KOPT-K1 (cell line): ENCODE data around the gene UCHL3.
A peak's percentile ranks its signal among the peaks of the same experiment; 100 is the strongest.
"Not testable (repeated sequence)": the region's sequence is repeated elsewhere in the genome, so short reads cannot be mapped to it uniquely, and the experiment has no call there.

Experiments used
- H3K27ac ChIP-seq: fragments of 200-600 bp; sonication (generic); 2 replicates; pipeline ENCODE4 v1.5.1; 2016; ENCODE audit warnings: antibody characterized with exemption, mild to moderate bottlenecking, low read depth, low read length; ENCODE audit not compliant: poor library complexity, severe bottlenecking
- H3K36me3 ChIP-seq: fragments of 200-600 bp; sonication (generic); 2 replicates; pipeline ENCODE4 v1.5.1; 2017; ENCODE audit warnings: antibody characterized with exemption, mild to moderate bottlenecking, low read length, moderate library complexity; ENCODE audit not compliant: insufficient read depth
- H3K9me3 ChIP-seq: fragments of 200-600 bp; sonication (generic); 2 replicates; pipeline ENCODE4 v1.5.1; 2017; ENCODE audit warnings: antibody characterized with exemption, low read length, mild to moderate bottlenecking; ENCODE audit not compliant: insufficient read depth, poor library complexity, severe bottlenecking

Gene UCHL3

DNA sequence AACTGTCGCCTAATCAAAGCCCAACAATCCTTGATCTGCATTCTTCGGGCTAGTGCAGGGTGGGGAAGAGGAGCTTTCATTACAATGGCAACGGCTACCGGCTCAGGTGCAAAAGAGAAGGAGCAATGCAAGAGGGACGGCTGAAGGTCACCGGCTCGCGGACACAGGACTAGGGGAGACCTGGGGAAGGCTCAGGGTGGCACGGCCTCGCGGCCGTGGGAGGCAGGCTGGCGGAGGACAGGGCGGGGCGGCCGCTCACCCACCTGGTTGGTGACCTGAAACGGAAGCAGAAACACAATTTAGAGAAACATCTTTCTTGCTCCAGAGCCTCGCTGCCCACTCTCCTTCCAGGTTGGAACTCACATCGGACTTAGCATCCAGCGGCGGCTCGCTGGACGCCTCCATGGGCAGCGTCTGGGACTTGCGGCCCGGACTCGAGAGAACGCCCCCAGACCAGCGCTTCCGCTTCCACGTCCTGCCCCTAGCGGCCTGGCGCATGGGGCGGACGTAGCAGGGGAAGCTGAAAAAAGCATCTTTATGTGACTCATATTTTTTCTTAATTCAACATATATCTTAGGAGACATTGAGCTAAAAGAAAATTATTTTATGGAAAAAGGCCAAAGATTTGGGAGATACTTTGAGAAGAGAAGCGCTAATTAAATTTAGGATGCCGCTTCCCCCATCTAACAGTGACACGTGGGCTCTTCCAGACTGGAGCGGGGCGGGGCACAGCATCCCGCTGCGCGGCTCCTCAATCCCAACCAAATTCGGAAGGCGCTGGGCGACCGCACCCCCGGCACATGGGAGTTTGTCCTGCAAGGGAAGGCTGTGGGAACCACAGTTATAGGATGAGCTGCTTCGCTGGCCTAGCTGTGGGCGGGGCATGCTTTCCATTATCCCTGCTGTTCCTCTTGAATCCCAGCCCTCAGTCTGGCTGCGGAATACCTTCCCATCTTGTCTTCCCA, 11.9 kb upstream of the UCHL3 start, which contains the start of gene COMMD6:
TSS of gene COMMD6 (minus strand) at position 441 of the 965 bp plus-strand sequence. CDS start at position 405, 36 bp downstream.
- no peaks in the 10 kb centered on the region for H3K9me3 ChIP-seq
- H3K36me3 ChIP-seq = peaks cover 22% of the 10 kb centered on the region
- H3K27ac ChIP-seq = peak within 1 kb of the TSS; percentile 65

DNA sequence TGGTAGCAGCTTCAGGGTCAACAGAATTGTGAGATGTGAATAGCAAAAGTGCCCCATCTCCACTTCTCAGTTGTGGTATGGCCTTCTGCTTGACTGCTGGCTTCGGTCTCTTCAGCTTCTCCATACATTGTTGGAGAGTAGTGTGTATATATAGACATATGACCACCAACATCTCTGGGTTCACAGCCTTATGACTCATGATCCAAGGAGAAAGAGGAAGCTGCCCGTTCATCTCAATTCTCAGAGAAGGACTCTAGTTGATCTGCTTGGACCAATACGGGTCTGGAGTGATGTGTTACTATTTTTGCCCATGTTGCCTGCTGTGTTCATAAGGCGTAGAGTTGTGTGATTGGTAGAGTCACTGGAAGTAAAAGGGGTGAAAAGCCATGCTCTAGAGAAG, 8.3 kb upstream of the UCHL3 start:
- H3K27ac ChIP-seq = no peak overlapping the region
- H3K9me3 ChIP-seq = no peaks in the 10 kb centered on the region
- no peaks in the 10 kb centered on the region for H3K36me3 ChIP-seq

DNA sequence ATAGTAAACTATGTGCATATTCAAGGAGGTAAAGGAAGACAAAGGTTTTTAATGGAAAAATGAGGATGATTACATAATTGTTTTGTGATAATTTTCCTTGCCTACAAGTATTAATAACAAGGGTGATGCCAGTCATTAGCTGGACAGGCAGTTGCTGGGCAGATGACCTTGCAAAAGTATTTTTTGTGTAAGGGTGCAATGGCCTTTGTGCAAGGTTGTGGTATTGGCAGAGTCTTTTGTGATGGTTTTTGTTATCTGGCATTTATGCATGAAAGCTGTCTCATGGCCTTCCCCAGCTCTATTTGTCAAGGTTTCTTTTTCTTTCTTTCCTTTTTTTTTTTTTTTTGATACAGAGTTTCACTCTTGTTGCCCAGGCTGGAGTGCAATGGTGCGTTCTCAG, 7.6 kb upstream of the UCHL3 start:
- Histone ChIP-seq H3K9me3 (no peaks in the 10 kb centered on the region), H3K36me3 (no peaks in the 10 kb centered on the region), H3K27ac (no peak overlapping the region)

DNA sequence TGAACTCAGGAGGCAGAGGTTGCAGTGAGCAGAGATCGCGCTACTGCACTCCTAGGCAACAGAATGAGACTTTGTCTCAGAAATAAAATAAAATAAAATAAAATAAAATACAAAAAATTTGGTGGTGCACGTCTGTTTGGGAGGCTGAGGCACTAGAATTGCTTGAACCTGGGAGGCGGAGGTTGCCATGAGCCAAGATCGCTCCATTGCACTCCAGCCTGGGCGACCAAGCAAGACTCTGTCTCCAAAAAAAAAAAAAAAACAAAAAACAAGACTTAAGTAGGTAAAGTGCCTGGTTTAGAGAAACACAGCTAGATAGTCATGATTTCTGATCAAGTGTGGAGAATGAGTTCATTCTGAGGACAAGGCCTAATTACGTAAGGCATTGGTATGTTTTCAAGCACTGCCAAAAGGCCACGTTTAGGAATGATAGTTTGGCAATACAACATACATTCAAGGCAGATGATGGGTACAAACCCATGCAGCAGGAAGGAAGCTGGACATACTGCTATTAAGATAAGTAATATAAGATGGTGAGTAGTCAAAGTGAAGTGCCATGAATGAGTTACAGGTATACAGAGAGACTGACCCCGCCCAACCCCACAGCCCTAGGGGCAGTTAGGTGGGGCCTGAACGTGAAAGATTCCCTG, 4.8 kb upstream of the UCHL3 start:
- Histone ChIP-seq H3K27ac (no peak overlapping the region), H3K36me3 (no peaks in the 10 kb centered on the region), H3K9me3 (no peaks in the 10 kb centered on the region)

DNA sequence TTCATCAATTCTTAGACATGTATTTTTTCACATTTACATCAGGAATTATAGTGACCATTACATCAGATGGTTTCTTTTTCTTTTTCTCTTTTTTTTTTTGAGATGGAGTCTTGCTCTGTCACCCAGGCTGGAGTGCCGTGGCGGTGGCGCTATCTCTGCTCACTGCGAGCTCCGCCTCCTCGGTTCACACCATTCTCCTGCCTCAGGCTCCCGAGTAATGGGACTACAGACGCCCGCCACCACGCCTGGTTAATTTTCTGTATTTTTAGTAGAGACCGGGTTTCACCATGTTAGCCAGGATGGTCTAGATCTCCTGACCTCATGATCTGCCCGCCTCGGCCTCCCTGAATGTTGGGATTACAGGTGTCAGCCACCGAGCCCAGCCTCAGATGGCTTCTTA, 4.2 kb upstream of the UCHL3 start:
- not testable (repeated sequence) for H3K36me3 ChIP-seq, H3K9me3 ChIP-seq, H3K27ac ChIP-seq

DNA sequence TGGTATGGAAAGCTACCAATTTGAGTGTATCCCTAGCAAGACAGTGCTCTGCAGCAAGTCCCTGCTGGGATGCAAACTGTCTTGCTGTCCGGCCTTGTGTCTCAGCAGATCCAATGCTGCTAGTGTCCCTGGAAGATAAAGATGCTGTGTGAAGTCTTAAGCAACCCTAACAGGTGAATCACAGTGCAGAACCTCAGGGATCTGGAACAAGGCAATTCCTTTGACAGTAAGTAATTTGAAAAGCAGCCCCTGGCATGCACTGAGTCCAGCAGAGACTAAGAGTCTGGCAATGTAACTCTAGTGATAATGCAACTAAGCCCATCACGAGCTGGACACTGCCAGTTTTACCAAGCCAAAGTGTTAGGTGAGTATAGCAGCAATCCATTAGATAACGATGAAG, 1.7 kb upstream of the UCHL3 start:
- Histone ChIP-seq H3K27ac (no peak overlapping the region), H3K36me3 (0 out of 2 replicates have a peak, but pooled peaks cover 5% of the 10 kb centered on the region), H3K9me3 (no peaks in the 10 kb centered on the region)

DNA sequence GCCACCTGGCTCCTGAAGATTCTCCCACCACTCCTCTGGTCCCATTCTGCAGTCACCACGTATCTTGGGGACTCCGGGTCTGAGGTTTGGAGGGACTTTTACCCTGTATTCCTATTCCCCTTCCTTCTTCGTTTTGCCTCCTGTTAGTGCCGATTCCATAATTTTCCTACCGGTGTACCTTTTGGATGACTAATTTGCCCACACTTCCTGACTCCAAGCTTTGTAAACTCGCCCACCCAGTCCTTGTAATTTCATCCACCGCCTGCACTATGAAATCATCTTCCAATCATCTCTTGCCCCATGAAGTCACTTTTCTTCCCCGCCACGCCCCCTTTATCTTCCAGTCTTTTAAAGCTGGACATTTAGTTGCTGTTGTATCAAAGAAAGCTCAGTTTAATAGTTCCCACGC, 572 bp downstream of the UCHL3 start:
- Histone ChIP-seq H3K27ac (peak overlapping the region; percentile 74), H3K36me3 (peaks cover 23% of the 10 kb centered on the region), H3K9me3 (no peaks in the 10 kb centered on the region)

DNA sequence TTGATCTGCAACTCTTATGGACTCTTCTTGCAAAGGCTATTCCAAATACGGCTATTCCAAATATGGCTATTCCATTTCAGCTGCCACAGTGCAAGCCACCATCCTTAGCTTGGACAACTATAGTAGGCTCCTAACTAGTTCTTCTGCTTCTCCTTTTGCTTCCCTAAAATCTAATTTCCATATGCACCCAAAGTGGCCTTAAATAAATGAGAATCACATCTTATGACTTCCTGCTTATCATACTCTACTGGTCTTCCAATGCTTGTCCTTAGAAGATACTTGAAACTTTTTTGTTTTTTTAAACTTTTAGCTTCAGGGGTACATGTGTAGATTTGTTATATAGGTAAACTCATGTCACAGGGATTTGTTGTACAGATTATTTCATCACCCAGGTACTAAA, 4.9 kb downstream of the UCHL3 start:
- Histone ChIP-seq H3K36me3 (peaks cover 37% of the 10 kb centered on the region), H3K27ac (no peak overlapping the region), H3K9me3 (no peaks in the 10 kb centered on the region)

DNA sequence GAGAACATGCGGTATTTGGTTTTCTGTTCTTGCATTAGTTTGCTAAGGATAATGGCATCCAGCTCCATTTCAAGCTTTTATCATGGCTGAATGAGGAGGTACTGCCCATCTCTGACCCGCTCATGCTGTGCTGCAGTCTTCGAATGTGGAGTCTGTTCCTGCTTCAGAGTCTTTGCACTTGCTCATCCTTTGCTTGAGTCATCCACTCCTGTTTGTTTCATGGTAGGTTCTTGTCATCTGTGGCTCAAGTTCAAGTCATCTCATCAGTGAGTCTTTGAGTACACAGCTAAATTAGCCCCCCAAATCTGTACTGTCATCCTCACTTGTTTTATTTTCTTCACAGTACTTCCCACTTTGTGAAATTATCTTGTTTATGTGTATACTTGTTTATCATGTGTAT, 5.4 kb downstream of the UCHL3 start:
- H3K9me3 ChIP-seq = no peaks in the 10 kb centered on the region
- peaks cover 37% of the 10 kb centered on the region for H3K36me3 ChIP-seq
- H3K27ac ChIP-seq = no peak overlapping the region

- Histone ChIP-seq H3K27ac (no peak overlapping the region), H3K9me3 (no peaks in the 10 kb centered on the region), H3K36me3 (peaks cover 42% of the 10 kb centered on the region)
These were observed 6.2 kb downstream of the UCHL3 start for GRCh38 chr13:75555836-75556235.

DNA sequence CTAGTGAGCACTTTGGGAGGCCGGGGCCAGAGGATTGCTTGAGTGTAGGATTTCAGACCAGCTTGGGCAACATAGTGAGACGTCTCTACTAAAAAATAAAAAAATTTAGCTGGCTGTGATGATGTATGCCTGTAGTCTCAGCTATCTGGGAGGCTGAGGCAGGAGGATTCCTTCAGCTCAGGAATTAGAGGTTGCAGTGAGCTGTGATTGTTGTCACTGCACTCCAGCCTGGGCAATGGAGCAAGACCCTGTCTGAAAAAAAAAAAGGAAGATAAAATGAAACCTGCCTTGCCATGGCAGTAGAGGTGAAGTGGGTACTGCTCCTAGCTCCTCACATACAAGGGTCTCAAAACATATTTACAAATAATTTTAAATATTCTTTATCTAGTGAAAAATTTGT, 7.4 kb downstream of the UCHL3 start:
- Histone ChIP-seq H3K36me3 (peaks cover 51% of the 10 kb centered on the region), H3K9me3 (no peaks in the 10 kb centered on the region), H3K27ac (no peak overlapping the region)

GRCh38 chr13:75558145-75558840, 8.7 kb downstream of the UCHL3 start:
- Histone ChIP-seq H3K27ac (no peak overlapping the region), H3K36me3 (peaks cover 59% of the 10 kb centered on the region), H3K9me3 (no peaks in the 10 kb centered on the region)

DNA sequence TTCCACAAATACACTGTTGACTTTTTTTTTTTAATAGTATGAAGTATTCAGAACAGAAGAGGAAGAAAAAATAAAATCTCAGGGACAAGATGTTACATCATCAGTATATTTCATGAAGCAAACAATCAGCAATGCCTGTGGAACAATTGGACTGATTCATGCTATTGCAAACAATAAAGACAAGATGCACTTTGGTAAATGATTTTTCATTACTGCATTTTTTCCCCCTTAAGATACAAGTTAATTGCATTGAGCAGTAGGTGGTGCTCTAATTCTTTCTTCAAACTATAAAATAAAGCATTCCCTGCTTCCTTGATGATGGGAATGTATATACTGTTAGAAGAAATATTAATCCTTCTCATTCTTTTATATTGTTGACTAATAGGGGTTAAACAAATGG, 17.1 kb downstream of the UCHL3 start:
- Histone ChIP-seq H3K9me3 (no peaks in the 10 kb centered on the region), H3K36me3 (peaks cover 89% of the 10 kb centered on the region)

DNA sequence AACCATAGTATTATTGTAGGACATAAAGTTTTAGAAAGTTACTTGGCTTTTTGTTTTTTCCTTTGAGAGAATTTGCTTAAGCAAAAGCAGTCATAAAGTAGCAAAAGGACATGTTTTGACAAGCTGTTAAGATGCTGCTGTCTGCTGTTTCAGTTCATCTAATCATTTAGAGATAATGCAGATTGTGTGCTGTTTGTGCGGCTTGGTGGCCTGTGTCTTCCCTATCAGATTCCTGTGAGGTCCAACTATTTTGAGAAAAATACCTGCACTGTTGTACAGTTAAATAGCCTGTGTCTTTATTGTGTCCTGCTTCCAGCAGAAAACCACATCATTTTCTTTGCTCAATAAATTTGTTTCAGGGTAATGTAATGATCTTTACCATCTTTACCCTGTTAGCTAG, 20.0 kb downstream of the UCHL3 start:
- Histone ChIP-seq H3K9me3 (no peaks in the 10 kb centered on the region), H3K27ac (no peak overlapping the region), H3K36me3 (peaks cover 90% of the 10 kb centered on the region)

More for the DNA sequence above, 17.1 kb downstream of the UCHL3 start:
- no peak overlapping the region for H3K27ac ChIP-seq

DNA sequence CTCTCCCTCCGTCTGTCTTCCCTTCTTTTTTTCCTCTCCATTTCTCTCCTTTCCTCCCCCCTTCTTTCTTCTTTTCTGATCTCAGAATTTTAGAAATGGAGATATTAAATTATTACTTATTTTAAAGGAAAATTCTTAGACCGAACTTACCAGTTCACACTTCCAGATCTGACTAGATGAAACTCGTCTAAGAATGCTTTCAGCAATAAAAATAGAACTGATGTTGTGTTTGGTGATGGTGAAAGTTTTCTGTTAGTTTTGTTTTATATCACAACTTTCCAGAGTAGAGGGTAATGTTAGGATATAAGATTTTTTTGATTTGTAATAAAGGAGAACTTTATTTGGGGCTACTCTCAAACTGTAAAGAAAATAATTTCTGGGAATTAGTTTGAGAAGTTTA, 29.9 kb downstream of the UCHL3 start:
- H3K27ac ChIP-seq = no peak overlapping the region
- H3K9me3 ChIP-seq = peaks cover 13% of the 10 kb centered on the region
- peaks cover 63% of the 10 kb centered on the region for H3K36me3 ChIP-seq
